Panc1 (cell line): Measurements from ENCODE around the gene GLRX5. TPM values are rescaled to one million over a fixed set of nuclear protein-coding genes. Genes with fewer than 3 reads are reported as not detected.

ENCODE experiments used
- ATAC-seq: fragments of 200-7000 bp; cut with Tn5 transposase; 2 replicates; pipeline ENCODE4 v1.9.1; 2020; ENCODE audit warnings: mild to moderate bottlenecking, moderate library complexity
- BruUV-seq: library from RNA; stranded (reverse); fragments of 400-500 nt; replicated peaks from 2 replicates; lab custom pipeline; 2021; lab: Mats Ljungman, UMichigan
- CTCF ChIA-PET: fragments of 300-600 bp; sonication (Branson Sonifier 250); formaldehyde crosslinking; loops from one replicate; lab custom pipeline; 2022; ENCODE audit warnings: antibody characterized with exemption; lab: Charles Lee
- POLR2A ChIA-PET: fragments of 300-600 bp; sonication (Branson Sonifier 250); formaldehyde crosslinking; loops from one replicate; lab custom pipeline; 2022; ENCODE audit warnings: antibody characterized with exemption; lab: Charles Lee
- DNase-seq: peaks from one replicate; pipeline ENCODE4 v3.0.0-alpha.2; 2010; ENCODE audit warnings: low read depth, low spot score
- H3K27ac ChIP-seq: 2 replicates; pipeline ENCODE4 v1.5.1; 2011; ENCODE audit warnings: mild to moderate bottlenecking, low read length, inconsistent platforms
- H3K27me3 ChIP-seq: fragments of 200-500 bp; sonication (Bioruptor generic); 2 replicates; pipeline ENCODE4 v1.6.0; 2014; ENCODE audit warnings: low read length, inconsistent platforms; ENCODE audit not compliant: control insufficient read depth, insufficient read depth
- H3K36me3 ChIP-seq: fragments of 200-500 bp; sonication (Bioruptor generic); 2 replicates; pipeline ENCODE4 v1.5.1; 2014; ENCODE audit warnings: inconsistent platforms, mild to moderate bottlenecking, low read length, moderate library complexity; ENCODE audit not compliant: control insufficient read depth, insufficient read depth
- H3K4me1 ChIP-seq: 2 replicates; pipeline ENCODE4 v1.5.1; 2011; ENCODE audit warnings: inconsistent platforms, mild to moderate bottlenecking, low read length, moderate library complexity; ENCODE audit not compliant: control insufficient read depth, insufficient read depth
- H3K4me3 ChIP-seq, 2 experiments: 2 replicates each; pipeline ENCODE4 v1.5.1; 2011 to 2012; ENCODE audit warnings: low read depth in 2 of 2, low read length in 2 of 2, mild to moderate bottlenecking in 2 of 2, inconsistent platforms in 1 of 2, moderate library complexity in 1 of 2
- H3K9me3 ChIP-seq: fragments of 200-500 bp; sonication (Bioruptor generic); 2 replicates; pipeline ENCODE4 v1.5.1; 2014; ENCODE audit warnings: low read depth, mild to moderate bottlenecking, inconsistent platforms, low read length, moderate library complexity; ENCODE audit not compliant: control insufficient read depth, insufficient read depth
- POLR2AphosphoS5 ChIP-seq: IDR thresholded peaks from 2 replicates; pipeline ENCODE4 v1.6.1; 2012; ENCODE audit warnings: mild to moderate bottlenecking, low read depth, low read length, moderate library complexity
- SIN3A ChIP-seq: IDR thresholded peaks from 2 replicates; pipeline ENCODE4 v1.6.1; 2012; ENCODE audit warnings: low read depth, mild to moderate bottlenecking, low read length, moderate library complexity, borderline replicate concordance; ENCODE audit not compliant: insufficient read depth
- TCF7L2 ChIP-seq: IDR thresholded peaks from 2 replicates; pipeline ENCODE4 v1.6.1; 2011; ENCODE audit warnings: mild to moderate bottlenecking, low read depth, low read length, inconsistent platforms
- in situ Hi-C: cut with HindIII; loops from 2 replicates; pipeline ENCODE4 v1.10.0; 2016; ENCODE audit warnings: low sequenced_read_pairs, low pct_unique_long_range_greater_than_20kb
- intact Hi-C: fragments of 100-400 bp; cut with micrococcal nuclease; formaldehyde crosslinking; loops from one replicate; pipeline ENCODE4 v1.10.0; 2022; ENCODE audit not compliant: unreplicated experiment
- total RNA-seq: library from RNA; stranded (reverse); gene quantifications from one replicate; pipeline ENCODE4 v1.2.1, GENCODE V29; 2021; ENCODE audit not compliant: unreplicated experiment
- TF ChIP-seq, protein P1 (sequence below), 2 experiments: IDR thresholded peaks; 2 replicates each; pipeline ENCODE4 v1.6.1; 2011 to 2012; ENCODE audit warnings: low read depth in 2 of 2, control low read depth in 1 of 2, low read length in 1 of 2, mild to moderate bottlenecking in 1 of 2, moderate library complexity in 1 of 2; ENCODE audit not compliant: insufficient read depth in 1 of 2
- TF ChIP-seq, protein P2 (sequence below): fragments of 450-650 bp; IDR thresholded peaks from 2 replicates; pipeline ENCODE4 v1.5.1; 2017; ENCODE audit warnings: mild to moderate bottlenecking

Gene GLRX5
- total RNA-seq, 1 experiment from 2014 or later = 38.6 TPM

DNA sequence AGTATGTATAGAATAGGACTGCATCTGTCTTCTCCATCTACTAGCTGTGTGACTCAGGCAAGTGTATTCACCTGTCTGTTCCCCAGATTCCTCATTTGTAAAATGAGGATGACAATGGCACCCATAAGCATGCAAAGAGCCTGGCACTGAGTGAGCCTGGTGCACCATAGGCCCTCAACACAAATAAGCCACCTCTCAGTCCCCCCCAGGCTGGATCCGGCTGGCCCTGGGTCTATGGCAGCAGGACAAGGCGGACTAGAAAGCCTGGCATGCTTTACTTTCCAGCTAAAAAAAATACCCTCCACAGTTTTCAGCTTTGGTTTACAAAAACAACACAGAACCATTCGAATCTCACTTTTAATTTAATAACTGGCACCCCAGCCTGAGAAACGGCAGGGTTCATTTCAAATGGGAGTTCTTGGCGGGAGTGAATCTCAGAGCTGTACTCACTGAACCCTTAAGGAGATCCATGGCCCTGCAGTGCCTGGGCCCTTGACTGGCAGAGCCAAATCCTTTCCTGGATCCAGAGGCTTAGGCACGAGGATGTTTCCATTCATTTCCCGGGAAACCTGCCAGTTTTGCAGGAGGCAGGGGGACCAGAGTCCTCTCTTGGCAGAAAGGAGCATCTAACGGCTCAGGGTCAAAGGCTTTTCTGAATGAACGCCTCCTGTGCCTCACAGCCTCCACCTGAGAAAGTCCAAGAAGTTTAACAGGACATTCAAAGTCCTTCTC is 36.1 kb upstream of the GLRX5 start:
- no peak for DNase-seq
- Histone ChIP-seq H3K36me3 (no peaks in the 10 kb centered on the region), H3K27me3 (no peaks in the 10 kb centered on the region), H3K4me3 (no peak overlapping the region), H3K4me1 (peaks cover 37% of the 10 kb centered on the region), H3K27ac (no peak overlapping the region; the same call in 1 of the 2 replicates), H3K9me3 (no peaks in the 10 kb centered on the region)
- in situ Hi-C loops = no loop called here
- TF ChIP-seq, protein P1, sequence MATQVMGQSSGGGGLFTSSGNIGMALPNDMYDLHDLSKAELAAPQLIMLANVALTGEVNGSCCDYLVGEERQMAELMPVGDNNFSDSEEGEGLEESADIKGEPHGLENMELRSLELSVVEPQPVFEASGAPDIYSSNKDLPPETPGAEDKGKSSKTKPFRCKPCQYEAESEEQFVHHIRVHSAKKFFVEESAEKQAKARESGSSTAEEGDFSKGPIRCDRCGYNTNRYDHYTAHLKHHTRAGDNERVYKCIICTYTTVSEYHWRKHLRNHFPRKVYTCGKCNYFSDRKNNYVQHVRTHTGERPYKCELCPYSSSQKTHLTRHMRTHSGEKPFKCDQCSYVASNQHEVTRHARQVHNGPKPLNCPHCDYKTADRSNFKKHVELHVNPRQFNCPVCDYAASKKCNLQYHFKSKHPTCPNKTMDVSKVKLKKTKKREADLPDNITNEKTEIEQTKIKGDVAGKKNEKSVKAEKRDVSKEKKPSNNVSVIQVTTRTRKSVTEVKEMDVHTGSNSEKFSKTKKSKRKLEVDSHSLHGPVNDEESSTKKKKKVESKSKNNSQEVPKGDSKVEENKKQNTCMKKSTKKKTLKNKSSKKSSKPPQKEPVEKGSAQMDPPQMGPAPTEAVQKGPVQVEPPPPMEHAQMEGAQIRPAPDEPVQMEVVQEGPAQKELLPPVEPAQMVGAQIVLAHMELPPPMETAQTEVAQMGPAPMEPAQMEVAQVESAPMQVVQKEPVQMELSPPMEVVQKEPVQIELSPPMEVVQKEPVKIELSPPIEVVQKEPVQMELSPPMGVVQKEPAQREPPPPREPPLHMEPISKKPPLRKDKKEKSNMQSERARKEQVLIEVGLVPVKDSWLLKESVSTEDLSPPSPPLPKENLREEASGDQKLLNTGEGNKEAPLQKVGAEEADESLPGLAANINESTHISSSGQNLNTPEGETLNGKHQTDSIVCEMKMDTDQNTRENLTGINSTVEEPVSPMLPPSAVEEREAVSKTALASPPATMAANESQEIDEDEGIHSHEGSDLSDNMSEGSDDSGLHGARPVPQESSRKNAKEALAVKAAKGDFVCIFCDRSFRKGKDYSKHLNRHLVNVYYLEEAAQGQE (IDR thresholded peaks at IDR 0.05; ENCODE audit: insufficient read depth in 1 of 2, low read depth in 2 of 2, low read length in 1 of 2) = no peak
- TF ChIP-seq TCF7L2 (no peak), SIN3A (no peak), POLR2AphosphoS5 (no peak)
- TF ChIP-seq, protein P2, sequence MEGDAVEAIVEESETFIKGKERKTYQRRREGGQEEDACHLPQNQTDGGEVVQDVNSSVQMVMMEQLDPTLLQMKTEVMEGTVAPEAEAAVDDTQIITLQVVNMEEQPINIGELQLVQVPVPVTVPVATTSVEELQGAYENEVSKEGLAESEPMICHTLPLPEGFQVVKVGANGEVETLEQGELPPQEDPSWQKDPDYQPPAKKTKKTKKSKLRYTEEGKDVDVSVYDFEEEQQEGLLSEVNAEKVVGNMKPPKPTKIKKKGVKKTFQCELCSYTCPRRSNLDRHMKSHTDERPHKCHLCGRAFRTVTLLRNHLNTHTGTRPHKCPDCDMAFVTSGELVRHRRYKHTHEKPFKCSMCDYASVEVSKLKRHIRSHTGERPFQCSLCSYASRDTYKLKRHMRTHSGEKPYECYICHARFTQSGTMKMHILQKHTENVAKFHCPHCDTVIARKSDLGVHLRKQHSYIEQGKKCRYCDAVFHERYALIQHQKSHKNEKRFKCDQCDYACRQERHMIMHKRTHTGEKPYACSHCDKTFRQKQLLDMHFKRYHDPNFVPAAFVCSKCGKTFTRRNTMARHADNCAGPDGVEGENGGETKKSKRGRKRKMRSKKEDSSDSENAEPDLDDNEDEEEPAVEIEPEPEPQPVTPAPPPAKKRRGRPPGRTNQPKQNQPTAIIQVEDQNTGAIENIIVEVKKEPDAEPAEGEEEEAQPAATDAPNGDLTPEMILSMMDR = no peak
- BruUV-seq = no TSS peak
- ChIA-PET CTCF (no interaction called here), POLR2A (no interaction called here)
- ATAC-seq = no peak
- intact Hi-C loops = no loop called here

DNA sequence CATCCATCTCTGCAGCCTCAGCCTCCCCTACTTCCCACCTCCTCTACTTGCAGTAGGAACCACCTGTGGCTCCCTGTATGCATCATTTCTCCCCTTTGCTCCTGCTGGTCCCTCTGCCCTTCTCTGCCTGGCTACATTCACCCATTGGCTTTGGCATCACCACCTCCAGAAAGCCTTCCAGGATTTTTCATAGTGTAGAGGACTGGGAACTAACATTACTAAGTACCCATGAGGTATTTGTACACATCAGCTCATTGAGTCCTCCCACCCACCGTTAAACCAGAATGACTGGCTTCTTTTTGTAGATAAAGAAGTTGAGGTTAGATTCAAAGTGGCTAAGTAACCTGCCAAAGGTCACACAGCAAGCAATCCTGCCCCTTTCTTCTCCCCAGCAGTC is 35.5 kb upstream of the GLRX5 start:
- Histone ChIP-seq H3K27ac (peak overlapping the region; percentile 57; the same call in 1 of the 2 replicates), H3K36me3 (no peaks in the 10 kb centered on the region), H3K9me3 (no peaks in the 10 kb centered on the region), H3K27me3 (no peaks in the 10 kb centered on the region), H3K4me3 (no peak overlapping the region), H3K4me1 (peaks cover 37% of the 10 kb centered on the region)
- TF ChIP-seq, protein P2 = no peak
- TF ChIP-seq TCF7L2 (no peak), SIN3A (no peak), POLR2AphosphoS5 (no peak)
- TF ChIP-seq, protein P1 (IDR thresholded peaks at IDR 0.05; ENCODE audit: insufficient read depth in 1 of 2, low read depth in 2 of 2, low read length in 1 of 2) = no peak
- ChIA-PET POLR2A (no interaction called here), CTCF (no interaction called here)
- in situ Hi-C loops (no loop called here), intact Hi-C loops (no loop called here)
- ATAC-seq (no peak), DNase-seq (no peak)
- no TSS peak for BruUV-seq
